ENCODE measurements around the gene MARVELD2.
"Not testable (repeated sequence)": the region's sequence is repeated elsewhere in the genome, so short reads cannot be mapped to it uniquely, and the experiment has no call there.

The MARVELD2 gene

DNA sequence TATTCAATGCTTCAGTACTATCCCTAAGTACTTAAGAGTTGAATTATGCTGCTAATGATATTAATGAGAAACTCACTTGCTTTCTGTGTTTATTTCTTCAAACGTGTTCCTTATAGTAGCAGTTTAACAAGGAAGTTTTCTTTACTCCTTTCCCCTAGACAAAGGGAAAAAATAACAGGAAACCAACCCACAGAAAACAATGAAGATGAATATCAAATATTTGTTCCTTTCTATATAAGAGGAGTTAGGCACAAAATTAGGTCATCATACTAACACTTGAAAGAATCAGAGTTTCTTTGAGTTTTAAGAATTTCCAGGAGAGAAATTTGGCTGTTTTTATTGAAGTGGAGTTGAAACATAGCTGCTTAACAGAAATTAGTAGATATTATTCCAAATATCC, 62.3 kb downstream of the MARVELD2 start:
- no peak overlapping the region for H3K27ac ChIP-seq (replicated peaks)
- DNase-seq (ENCODE audit: low read depth in 1 of 2, low spot score in 1 of 2), result no peak
- H3K27me3 ChIP-seq (ENCODE audit: insufficient read depth, poor library complexity, severe bottlenecking), result no peaks in the 10 kb centered on the region
- TF ChIP-seq, protein P1, sequence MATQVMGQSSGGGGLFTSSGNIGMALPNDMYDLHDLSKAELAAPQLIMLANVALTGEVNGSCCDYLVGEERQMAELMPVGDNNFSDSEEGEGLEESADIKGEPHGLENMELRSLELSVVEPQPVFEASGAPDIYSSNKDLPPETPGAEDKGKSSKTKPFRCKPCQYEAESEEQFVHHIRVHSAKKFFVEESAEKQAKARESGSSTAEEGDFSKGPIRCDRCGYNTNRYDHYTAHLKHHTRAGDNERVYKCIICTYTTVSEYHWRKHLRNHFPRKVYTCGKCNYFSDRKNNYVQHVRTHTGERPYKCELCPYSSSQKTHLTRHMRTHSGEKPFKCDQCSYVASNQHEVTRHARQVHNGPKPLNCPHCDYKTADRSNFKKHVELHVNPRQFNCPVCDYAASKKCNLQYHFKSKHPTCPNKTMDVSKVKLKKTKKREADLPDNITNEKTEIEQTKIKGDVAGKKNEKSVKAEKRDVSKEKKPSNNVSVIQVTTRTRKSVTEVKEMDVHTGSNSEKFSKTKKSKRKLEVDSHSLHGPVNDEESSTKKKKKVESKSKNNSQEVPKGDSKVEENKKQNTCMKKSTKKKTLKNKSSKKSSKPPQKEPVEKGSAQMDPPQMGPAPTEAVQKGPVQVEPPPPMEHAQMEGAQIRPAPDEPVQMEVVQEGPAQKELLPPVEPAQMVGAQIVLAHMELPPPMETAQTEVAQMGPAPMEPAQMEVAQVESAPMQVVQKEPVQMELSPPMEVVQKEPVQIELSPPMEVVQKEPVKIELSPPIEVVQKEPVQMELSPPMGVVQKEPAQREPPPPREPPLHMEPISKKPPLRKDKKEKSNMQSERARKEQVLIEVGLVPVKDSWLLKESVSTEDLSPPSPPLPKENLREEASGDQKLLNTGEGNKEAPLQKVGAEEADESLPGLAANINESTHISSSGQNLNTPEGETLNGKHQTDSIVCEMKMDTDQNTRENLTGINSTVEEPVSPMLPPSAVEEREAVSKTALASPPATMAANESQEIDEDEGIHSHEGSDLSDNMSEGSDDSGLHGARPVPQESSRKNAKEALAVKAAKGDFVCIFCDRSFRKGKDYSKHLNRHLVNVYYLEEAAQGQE (IDR thresholded peaks at IDR 0.05; ENCODE audit: insufficient replicate concordance, low read depth), result no peak
- TF ChIP-seq SPI1 (IDR thresholded peaks at IDR 0.05; ENCODE audit: borderline replicate concordance, low read depth), result no peak
- TF ChIP-seq, protein P2, sequence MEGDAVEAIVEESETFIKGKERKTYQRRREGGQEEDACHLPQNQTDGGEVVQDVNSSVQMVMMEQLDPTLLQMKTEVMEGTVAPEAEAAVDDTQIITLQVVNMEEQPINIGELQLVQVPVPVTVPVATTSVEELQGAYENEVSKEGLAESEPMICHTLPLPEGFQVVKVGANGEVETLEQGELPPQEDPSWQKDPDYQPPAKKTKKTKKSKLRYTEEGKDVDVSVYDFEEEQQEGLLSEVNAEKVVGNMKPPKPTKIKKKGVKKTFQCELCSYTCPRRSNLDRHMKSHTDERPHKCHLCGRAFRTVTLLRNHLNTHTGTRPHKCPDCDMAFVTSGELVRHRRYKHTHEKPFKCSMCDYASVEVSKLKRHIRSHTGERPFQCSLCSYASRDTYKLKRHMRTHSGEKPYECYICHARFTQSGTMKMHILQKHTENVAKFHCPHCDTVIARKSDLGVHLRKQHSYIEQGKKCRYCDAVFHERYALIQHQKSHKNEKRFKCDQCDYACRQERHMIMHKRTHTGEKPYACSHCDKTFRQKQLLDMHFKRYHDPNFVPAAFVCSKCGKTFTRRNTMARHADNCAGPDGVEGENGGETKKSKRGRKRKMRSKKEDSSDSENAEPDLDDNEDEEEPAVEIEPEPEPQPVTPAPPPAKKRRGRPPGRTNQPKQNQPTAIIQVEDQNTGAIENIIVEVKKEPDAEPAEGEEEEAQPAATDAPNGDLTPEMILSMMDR (IDR thresholded peaks at IDR 0.05; ENCODE audit: insufficient read depth, low read length), result no peak
- no peak for TF ChIP-seq POLR2AphosphoS5 (IDR thresholded peaks at IDR 0.05; ENCODE audit: low read depth)
- TF ChIP-seq GABPA (IDR thresholded peaks at IDR 0.05; ENCODE audit: low read depth), result no peak
- no peak overlapping the region for H3K4me3 ChIP-seq (replicated peaks; ENCODE audit: insufficient read depth, low read length)

DNA sequence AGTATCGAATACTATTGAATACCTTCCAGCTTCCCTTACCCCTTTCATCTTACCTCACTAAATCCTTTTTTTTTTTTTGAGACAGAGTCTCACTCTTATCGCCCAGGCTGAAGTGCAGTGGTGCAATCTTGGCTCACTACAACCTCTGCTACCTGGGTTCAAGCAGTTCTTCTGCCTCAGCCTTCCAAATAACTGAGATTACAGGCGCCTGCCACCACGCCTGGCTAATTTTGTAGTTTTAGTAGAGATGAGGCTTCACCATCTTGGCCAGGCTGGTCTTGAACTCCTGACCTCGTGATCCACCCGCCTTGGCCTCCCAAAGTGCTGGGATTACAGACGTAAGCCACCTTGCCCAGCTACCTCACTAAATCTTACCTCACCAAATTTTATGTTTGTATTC, 63.4 kb downstream of the MARVELD2 start:
- not testable (repeated sequence) for H3K4me3 ChIP-seq (replicated peaks; ENCODE audit: insufficient read depth, low read length); H3K27ac ChIP-seq (replicated peaks); H3K27me3 ChIP-seq (ENCODE audit: insufficient read depth, poor library complexity, severe bottlenecking); DNase-seq (ENCODE audit: low read depth in 1 of 2, low spot score in 1 of 2)

- no peak for TF ChIP-seq POLR2AphosphoS5 (IDR thresholded peaks at IDR 0.05; ENCODE audit: low read depth)
- no peak for TF ChIP-seq GABPA (IDR thresholded peaks at IDR 0.05; ENCODE audit: low read depth)
- TF ChIP-seq, protein P2 (IDR thresholded peaks at IDR 0.05; ENCODE audit: insufficient read depth, low read length), result no peak
- TF ChIP-seq, protein P1 (IDR thresholded peaks at IDR 0.05; ENCODE audit: insufficient replicate concordance, low read depth), result no peak
Measured at GRCh38 chr5:69484891-69485290, 70.0 kb downstream of the MARVELD2 start.

GRCh38 chr5:69485471-69485870, 70.6 kb downstream of the MARVELD2 start:
- no peak for DNase-seq (ENCODE audit: low read depth in 1 of 2, low spot score in 1 of 2)
- no peak overlapping the region for H3K27ac ChIP-seq (replicated peaks)
- no peak for TF ChIP-seq GABPA (IDR thresholded peaks at IDR 0.05; ENCODE audit: low read depth)
- TF ChIP-seq, protein P2 (IDR thresholded peaks at IDR 0.05; ENCODE audit: insufficient read depth, low read length), result no peak
- TF ChIP-seq, protein P1 (IDR thresholded peaks at IDR 0.05; ENCODE audit: insufficient replicate concordance, low read depth), result no peak
- TF ChIP-seq SPI1 (IDR thresholded peaks at IDR 0.05; ENCODE audit: borderline replicate concordance, low read depth), result no peak
- H3K27me3 ChIP-seq (ENCODE audit: insufficient read depth, poor library complexity, severe bottlenecking), result no peaks in the 10 kb centered on the region
- H3K4me3 ChIP-seq (replicated peaks; ENCODE audit: insufficient read depth, low read length), result no peak overlapping the region

More at GRCh38 chr5:69484891-69485290, 70.0 kb downstream of the MARVELD2 start:
- Histone ChIP-seq H3K27me3 (ENCODE audit: insufficient read depth, poor library complexity, severe bottlenecking) (no peaks in the 10 kb centered on the region), H3K27ac (replicated peaks) (no peak overlapping the region), H3K4me3 (replicated peaks; ENCODE audit: insufficient read depth, low read length) (no peak overlapping the region)
- DNase-seq (ENCODE audit: low read depth in 1 of 2, low spot score in 1 of 2), result no peak
